HG03354 (cell line): Measurements from ENCODE around the gene PRSS12.
"Not testable (repeated sequence)": the region's sequence is repeated elsewhere in the genome, so short reads cannot be mapped to it uniquely, and the experiment has no call there.

Experiments used
- ATAC-seq: cut with Tn5 transposase; IDR thresholded peaks from one replicate; pipeline ENCODE4 v1.9.1; 2021; ENCODE audit warnings: mild to moderate bottlenecking; ENCODE audit not compliant: unreplicated experiment, poor library complexity, severe bottlenecking

The PRSS12 gene

GRCh38 chr4:118352843-118353533 lies at the start of gene PRSS12:
PRSS12 (minus strand) TSS chr4:118353003; CDS start chr4:118352720, 283 bp downstream.
- ATAC-seq, result peak; percentile 98

GRCh38 chr4:118400356-118400755 lies 47.6 kb upstream of the PRSS12 start:
- no peak for ATAC-seq

- ATAC-seq, result not testable (repeated sequence)
Measured at GRCh38 chr4:118399883-118400282, 47.1 kb upstream of the PRSS12 start.

- ATAC-seq, result peak; percentile 96
Measured at GRCh38 chr4:118398226-118399090, 45.7 kb upstream of the PRSS12 start.

- ATAC-seq, result no peak
Measured at GRCh38 chr4:118397623-118397979, 44.8 kb upstream of the PRSS12 start.

- no peak for ATAC-seq
Measured at GRCh38 chr4:118396881-118397622, 44.2 kb upstream of the PRSS12 start.

- no peak for ATAC-seq
Measured at GRCh38 chr4:118395057-118395644, 42.3 kb upstream of the PRSS12 start.

GRCh38 chr4:118392509-118392908 lies 39.7 kb upstream of the PRSS12 start:
- not testable (repeated sequence) for ATAC-seq

GRCh38 chr4:118390121-118390520 lies 37.3 kb upstream of the PRSS12 start:
- no peak for ATAC-seq

- no peak for ATAC-seq
Measured at GRCh38 chr4:118389721-118390120, 36.9 kb upstream of the PRSS12 start.

- no peak for ATAC-seq
Measured at GRCh38 chr4:118388606-118389005, 35.8 kb upstream of the PRSS12 start.

- no peak for ATAC-seq
Measured at GRCh38 chr4:118381902-118382301, 29.1 kb upstream of the PRSS12 start.

- ATAC-seq, result no peak
Measured at GRCh38 chr4:118373614-118374255, 20.9 kb upstream of the PRSS12 start.

- no peak for ATAC-seq
Measured at GRCh38 chr4:118372251-118372650, 19.4 kb upstream of the PRSS12 start.

GRCh38 chr4:118369231-118369630 lies 16.4 kb upstream of the PRSS12 start:
- no peak for ATAC-seq

GRCh38 chr4:118367872-118368271 lies 15.1 kb upstream of the PRSS12 start:
- no peak for ATAC-seq

- ATAC-seq, result no peak
Measured at GRCh38 chr4:118367361-118367760, 14.6 kb upstream of the PRSS12 start.

- ATAC-seq, result no peak
Measured at GRCh38 chr4:118363166-118363565, 10.4 kb upstream of the PRSS12 start.

GRCh38 chr4:118361192-118361591 lies 8.4 kb upstream of the PRSS12 start:
- no peak for ATAC-seq

- ATAC-seq, result no peak
Measured at GRCh38 chr4:118360106-118360505, 7.3 kb upstream of the PRSS12 start.
